HS-27A (cell line): ENCODE measurements around the gene PIK3CG.
"Not testable (repeated sequence)": the region's sequence is repeated elsewhere in the genome, so short reads cannot be mapped to it uniquely, and the experiment has no call there.

ENCODE experiments used
- DNase-seq: peaks from one replicate; pipeline ENCODE4 v3.0.0-alpha.2; 2012; ENCODE audit warnings: low read depth, missing footprints

Gene PIK3CG

DNA sequence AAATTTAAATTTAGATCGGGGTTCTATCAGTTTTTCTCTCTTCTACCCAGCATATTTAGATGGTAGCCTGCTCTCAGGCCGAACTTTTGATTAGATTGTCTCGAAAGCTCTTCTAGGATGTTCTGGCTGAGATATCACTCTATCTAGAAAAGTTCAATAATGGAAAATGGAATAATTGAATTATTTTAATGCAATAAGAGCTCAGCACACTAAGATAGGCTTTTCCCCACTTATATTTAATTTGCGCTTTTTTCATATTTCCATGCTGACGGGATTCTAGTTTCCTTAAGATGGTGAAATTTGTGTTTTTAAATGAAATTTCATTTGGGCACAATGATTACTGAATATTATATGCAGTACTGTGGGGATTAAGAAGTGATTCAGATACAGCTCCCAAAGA is 73.7 kb downstream of the PIK3CG start:
- no peak for DNase-seq

DNA sequence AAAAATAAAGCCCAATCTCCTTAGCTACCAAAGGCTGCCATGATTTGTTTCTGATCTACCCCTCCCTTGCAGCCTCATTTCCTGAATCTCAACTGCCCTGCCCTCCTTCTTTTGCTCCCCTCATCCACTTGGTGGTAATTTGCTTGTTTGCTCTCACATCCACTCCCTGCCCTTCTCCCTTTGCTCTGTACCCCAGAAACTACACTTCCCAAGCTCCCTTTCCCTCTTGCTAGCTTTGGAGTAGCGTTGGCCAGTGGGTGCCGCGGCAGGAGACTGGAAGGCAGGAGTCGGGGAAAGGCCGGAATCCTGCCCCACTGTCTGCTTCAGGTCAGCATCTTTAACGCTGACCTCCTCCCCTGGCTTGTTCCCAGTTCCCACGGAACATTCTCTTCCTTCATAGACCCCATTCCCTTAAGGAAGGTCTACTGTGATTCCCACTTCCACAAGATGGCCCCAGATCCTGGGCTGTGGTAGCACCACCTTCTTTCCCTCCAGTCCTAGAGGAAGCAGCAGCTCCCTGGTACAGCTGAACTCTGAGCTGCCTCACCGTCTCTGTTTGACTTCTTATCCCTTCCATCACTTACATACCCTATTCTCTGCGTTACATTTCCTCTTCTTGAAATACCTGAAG is 79.1 kb downstream of the PIK3CG start:
- no peak for DNase-seq

DNA sequence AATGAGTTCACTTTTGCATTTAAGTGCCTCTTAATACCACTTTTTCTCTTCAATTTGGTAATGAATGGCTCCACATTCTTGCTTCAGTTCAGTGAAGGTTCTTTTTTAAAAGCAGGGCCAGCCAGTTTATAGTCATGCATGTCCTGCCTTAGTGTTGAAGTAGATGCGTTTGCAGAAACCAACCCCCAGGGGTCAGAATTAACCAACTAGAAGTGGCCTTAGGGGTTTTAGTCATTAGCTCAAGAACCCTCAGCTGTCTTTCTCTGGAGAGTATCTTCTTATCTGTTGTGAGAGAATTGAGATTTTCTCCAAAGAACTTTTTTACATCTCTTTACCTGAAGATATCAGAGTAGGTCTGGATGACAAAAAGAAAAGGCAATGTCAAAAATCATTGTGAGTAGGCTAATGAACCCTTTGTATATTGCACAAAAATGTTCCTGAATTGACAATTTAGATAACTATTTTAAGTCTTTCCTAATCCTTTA is 82.2 kb downstream of the PIK3CG start:
- no peak for DNase-seq

DNA sequence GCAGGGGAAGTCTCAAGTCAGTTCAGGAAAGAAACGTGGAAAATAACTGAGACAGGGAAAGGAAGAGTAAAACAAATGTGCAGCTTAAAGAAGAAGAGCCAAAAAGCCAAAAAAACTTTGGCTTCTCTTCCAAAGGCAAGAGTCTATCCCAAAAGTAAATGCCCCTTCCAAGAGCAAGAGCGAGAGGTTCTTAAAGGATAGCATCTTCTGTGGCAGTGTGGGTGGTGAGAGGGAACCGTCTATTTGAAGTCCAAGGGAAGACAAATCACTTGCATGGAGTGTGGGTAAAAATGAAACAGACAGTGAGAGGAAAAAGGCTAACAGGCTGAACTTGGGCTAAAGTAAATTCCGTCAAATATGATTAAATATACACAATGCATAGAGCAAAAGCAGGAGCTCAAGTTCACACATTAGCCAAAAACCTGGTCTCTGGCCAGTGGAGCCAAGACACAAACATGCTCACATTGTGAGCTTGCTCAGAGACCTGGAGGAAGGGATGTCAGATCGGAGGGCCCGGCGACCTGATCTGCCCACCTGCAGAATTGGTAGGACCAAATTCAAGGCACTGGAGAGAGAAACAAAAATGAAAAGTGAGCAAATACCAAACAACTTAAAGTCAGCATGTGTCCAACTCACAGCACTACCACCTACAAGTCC is 87.0 kb downstream of the PIK3CG start:
- DNase-seq = no peak

DNA sequence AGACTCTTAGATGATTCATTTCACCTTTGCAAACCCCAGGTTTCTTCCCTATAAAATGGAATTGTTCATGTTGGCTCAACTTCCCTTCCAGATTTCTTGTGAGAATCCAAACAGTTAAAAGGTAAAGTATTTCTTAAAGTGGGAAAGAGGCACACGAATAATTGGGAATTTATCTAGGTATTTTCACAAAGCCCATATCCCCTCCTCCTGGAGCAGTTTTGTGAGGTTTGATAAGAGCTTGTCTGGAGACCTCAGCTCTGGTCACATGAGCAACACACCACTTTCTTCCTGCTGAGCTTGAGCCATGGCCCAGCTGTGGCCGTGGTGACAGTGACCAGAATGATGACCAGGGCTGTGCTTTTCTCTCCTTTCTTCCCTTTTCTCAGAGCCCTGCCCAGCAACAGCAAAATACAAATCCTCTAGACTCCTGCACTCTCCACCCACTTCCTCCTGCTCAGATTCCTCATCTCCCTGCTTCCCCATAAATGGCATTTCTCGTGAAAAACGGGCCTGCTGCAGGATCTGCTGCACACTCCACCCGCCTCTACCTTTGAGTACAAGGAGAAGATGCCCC is 87.7 kb downstream of the PIK3CG start:
- DNase-seq = no peak

DNA sequence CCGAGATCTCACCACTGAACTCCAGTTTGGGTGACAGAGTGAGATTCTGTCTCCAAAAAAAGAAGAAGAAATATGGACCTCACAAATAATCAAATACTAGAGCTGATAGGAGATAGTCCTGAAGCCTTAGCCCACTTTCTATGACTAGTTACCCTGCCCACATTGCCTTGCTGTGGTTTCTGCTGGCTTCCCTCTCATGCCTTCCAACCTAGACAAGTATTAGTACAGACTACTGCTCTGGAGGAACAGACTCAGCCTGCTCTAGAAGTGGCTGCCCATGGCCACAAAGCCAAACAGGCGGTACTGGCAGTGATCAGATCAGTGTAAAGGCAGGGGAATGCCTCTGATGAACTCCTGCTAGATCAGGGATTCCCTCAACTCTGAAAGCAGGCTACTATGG is 89.8 kb downstream of the PIK3CG start:
- no peak for DNase-seq

DNA sequence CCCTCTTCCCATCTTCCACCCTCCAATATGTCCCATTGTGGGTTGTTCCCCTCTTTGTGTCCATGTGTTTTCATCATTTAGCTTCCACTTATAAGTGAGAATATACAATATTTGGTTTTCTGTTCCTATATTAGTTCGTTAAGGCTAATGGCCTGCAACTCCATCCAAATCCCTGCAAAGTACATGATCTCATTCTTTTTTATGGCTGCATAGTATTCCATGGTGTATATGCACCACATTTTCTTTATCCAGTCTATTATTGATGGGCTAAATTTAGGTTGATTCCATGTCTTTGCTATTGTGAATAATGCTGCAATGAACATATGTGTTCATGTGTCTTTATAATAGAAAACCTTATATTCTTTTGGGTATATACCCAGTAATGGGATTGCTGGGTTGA is 90.8 kb downstream of the PIK3CG start:
- DNase-seq = not testable (repeated sequence)
